Measurements from ENCODE around the gene NEU3. TPM values are rescaled to one million over a fixed set of nuclear protein-coding genes. Genes with fewer than 3 reads are reported as not detected.

Gene NEU3
- total and polyA plus RNA-seq, 2 of the 13 experiments (the other 11 are each of a cell fraction or from before 2014, with no cell fraction given) = 6.3 to 15.3 TPM

DNA sequence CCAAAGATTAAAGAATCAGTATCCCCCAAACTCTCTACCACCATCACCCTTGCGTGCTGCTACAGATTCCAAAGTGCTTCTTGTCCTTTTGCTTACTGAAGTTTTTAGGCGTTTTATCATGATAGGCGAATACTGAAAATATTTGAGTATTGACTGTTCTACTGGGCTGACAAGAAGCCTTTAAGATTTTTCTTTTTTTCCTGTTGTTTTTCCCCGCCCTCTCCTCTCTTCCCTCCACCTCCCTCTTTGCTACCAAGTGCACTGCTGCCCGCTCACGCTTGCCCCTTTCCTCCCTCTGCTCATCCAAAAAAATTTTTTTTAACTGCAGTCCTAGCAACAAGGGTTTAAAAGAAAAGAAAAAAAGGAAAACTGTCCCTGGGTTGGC lies 39.0 kb upstream of the NEU3 start:
- CTCF ChIA-PET (ENCODE audit: low intra/inter-chr PET ratio, low total read pairs) = no interaction called here
- H2AFZ ChIP-seq (ENCODE audit: low read length) = no peak overlapping the region
- FAIRE-seq (no peak), ATAC-seq (no peak), DNase-seq (ENCODE audit: low spot score) (no peak)
- BruUV-seq (replicated peaks) = no TSS peak
- no peaks in the 10 kb centered on the region for H3K9me3 ChIP-seq (ENCODE audit: low read length)
- peaks cover 11% of the 10 kb centered on the region for H4K20me1 ChIP-seq (ENCODE audit: insufficient read depth, low read length)
- H3K27me3 ChIP-seq (ENCODE audit: control insufficient read depth in 1 of 2, insufficient read depth in 2 of 2, low read length in 2 of 2) = no peaks in the 10 kb centered on the region; a peak in 1 of 5 replicates
- peak overlapping the region; percentile 81 for H3K27ac ChIP-seq (ENCODE audit: extremely low read length, insufficient read depth, low read length)
- peaks cover 68% of the 10 kb centered on the region for H3K79me2 ChIP-seq (ENCODE audit: insufficient read depth, low read length)
- peak overlapping the region; percentile 82 for H3K4me2 ChIP-seq (ENCODE audit: low read depth, low read length)
- H3K36me3 ChIP-seq (replicated peaks in 1 of 2; ENCODE audit: control insufficient read depth in 1 of 2, insufficient read depth in 2 of 2, low read length in 2 of 2) = peaks cover 2 to 7% of the 10 kb centered on the region in 2 experiments; a peak in 3 of 5 replicates
- POLR2A ChIA-PET = interaction anchor here (2.0 kb wide), 1 partner anchor 11 kb away, joined by 6 read pairs; no protein-coding TSS in a partner anchor
- 0 out of 2 replicates have a peak, but pooled peaks have one; percentile 13 for TF ChIP-seq KLF6 (CRISPR knock-in tag; IDR thresholded peaks at IDR 0.05)
- TF ChIP-seq ZNF816 (CRISPR knock-in tag; IDR thresholded peaks at IDR 0.05; ENCODE audit: borderline replicate concordance) = 0 out of 2 replicates have a peak, but pooled peaks have one; percentile 52
- TF ChIP-seq ZNF670 (CRISPR knock-in tag; IDR thresholded peaks at IDR 0.05; ENCODE audit: borderline replicate concordance) = 0 out of 2 replicates have a peak, but pooled peaks have one; percentile 19
- no peak for TF ChIP-seq SOX6 (IDR thresholded peaks at IDR 0.05)
- TF ChIP-seq SOX6 (CRISPR knock-in tag; IDR thresholded peaks at IDR 0.05) = no peak
- H3K9ac ChIP-seq (ENCODE audit: insufficient read depth, low read depth, low read length) = peak overlapping the region; percentile 96
- in situ Hi-C loops (cut with HindIII; ENCODE audit: extremely low pct_ligation_motif_present, low pct_unique_long_range_greater_than_20kb) = no loop called here
- 2% methylated on average over 6 of the region's 6 CpGs for WGBS (ENCODE audit: low lambda C conversion rate)
- intact Hi-C loops (cut with micrococcal nuclease; ENCODE audit: unreplicated experiment) = loop anchor here (1.0 kb wide), 1 partner anchor 39 kb away; the partner anchor contains the start of gene NEU3
- peak overlapping the region; percentile 91 to 98 (median 97) for H3K4me3 ChIP-seq (replicated peaks in 1 of 3; ENCODE audit: insufficient read depth in 1 of 3, low read depth in 2 of 3, low read length in 3 of 3)
- peaks cover 49% of the 10 kb centered on the region for H3K4me1 ChIP-seq (ENCODE audit: insufficient read depth, low read length)

DNA sequence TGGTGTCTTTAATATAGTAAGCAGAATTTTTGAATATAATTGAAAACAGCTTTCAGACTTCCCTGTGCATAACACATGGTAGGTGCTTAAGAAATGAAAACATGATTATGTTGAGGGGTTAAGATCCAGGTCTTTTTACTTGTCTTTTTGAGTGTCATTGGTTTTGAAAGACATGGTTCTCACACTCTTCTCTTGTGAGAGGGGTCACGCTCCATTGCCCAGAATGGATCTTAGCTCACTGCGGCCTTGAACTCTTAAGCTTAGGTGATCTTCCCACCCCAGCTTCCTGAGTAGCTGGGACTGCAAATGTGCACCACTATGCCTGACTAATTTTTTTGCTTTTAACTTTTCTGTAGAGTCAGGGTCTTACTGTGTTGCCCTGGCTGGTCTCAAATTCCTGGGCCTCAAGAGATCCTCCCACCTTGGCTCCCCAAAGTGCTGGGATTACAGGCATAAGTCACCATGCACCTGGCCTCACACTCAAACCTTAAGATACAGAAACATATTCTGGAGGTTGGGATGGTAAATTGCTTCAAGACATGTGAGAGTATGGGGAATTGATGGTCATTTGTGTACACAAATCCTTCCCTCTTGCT lies 38.3 kb upstream of the NEU3 start:
- H3K9ac ChIP-seq (ENCODE audit: insufficient read depth, low read depth, low read length) = peak overlapping the region; percentile 96
- TF ChIP-seq SPEN (CRISPR knock-in tag; IDR thresholded peaks at IDR 0.05; ENCODE audit: low read depth) (no peak), ZNF496 (CRISPR knock-in tag; IDR thresholded peaks at IDR 0.05; ENCODE audit: insufficient replicate concordance) (no peak), PCBP2 (optimal IDR thresholded peaks at IDR 0.05; ENCODE audit: low read depth, low read length, poor library complexity, severe bottlenecking) (no peak), RORA (CRISPR knock-in tag; IDR thresholded peaks at IDR 0.05) (no peak), NR3C1 (CRISPR knock-in tag; IDR thresholded peaks at IDR 0.05) (no peak), ZNF670 (CRISPR knock-in tag; IDR thresholded peaks at IDR 0.05; ENCODE audit: borderline replicate concordance) (0 out of 2 replicates have a peak, but pooled peaks have one; percentile 30), HDAC1 (CRISPR knock-in tag; IDR thresholded peaks at IDR 0.05) (0 out of 2 replicates have a peak, but pooled peaks have one; percentile 28), CEBPB (IDR thresholded peaks at IDR 0.05; ENCODE audit: borderline replicate concordance, low read depth, low read length) (no peak), FOXK2 (IDR thresholded peaks at IDR 0.05) (no peak), ZBTB44 (CRISPR knock-in tag; IDR thresholded peaks at IDR 0.05) (no peak), ZMYM3 (CRISPR knock-in tag; IDR thresholded peaks at IDR 0.05) (0 out of 2 replicates have a peak, but pooled peaks have one; percentile 15)
- TF ChIP-seq, protein P1, sequence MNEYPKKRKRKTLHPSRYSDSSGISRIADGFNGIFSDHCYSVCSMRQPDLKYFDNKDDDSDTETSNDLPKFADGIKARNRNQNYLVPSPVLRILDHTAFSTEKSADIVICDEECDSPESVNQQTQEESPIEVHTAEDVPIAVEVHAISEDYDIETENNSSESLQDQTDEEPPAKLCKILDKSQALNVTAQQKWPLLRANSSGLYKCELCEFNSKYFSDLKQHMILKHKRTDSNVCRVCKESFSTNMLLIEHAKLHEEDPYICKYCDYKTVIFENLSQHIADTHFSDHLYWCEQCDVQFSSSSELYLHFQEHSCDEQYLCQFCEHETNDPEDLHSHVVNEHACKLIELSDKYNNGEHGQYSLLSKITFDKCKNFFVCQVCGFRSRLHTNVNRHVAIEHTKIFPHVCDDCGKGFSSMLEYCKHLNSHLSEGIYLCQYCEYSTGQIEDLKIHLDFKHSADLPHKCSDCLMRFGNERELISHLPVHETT (CRISPR knock-in tag; conservative IDR thresholded peaks at IDR 0.05) = no peak

More for the DNA sequence above, 38.3 kb upstream of the NEU3 start:
- peak overlapping the region; percentile 82 for H3K4me2 ChIP-seq (ENCODE audit: low read depth, low read length)
- H3K4me1 ChIP-seq (ENCODE audit: insufficient read depth, low read length) = peaks cover 49% of the 10 kb centered on the region
- no peak overlapping the region for H2AFZ ChIP-seq (ENCODE audit: low read length)
- peaks cover 2 to 7% of the 10 kb centered on the region in 2 experiments; a peak in 3 of 5 replicates for H3K36me3 ChIP-seq (replicated peaks in 1 of 2; ENCODE audit: control insufficient read depth in 1 of 2, insufficient read depth in 2 of 2, low read length in 2 of 2)
- H3K79me2 ChIP-seq (ENCODE audit: insufficient read depth, low read length) = peaks cover 76% of the 10 kb centered on the region
- peak overlapping the region; percentile 81 for H3K27ac ChIP-seq (ENCODE audit: extremely low read length, insufficient read depth, low read length)
- ChIA-PET CTCF (ENCODE audit: low intra/inter-chr PET ratio, low total read pairs) (no interaction called here), POLR2A (interaction anchor here (1.5 to 2.0 kb wide), 2 partner anchors 11 to 39 kb away, joined by 6 to 7 read pairs; partner anchors contain the start of gene NEU3)
- FAIRE-seq (peak; percentile 34), ATAC-seq (no peak), DNase-seq (ENCODE audit: low spot score) (peak; percentile 7)
- WGBS (ENCODE audit: low lambda C conversion rate) = 28% methylated on average over 2 of the region's 2 CpGs
- BruUV-seq (replicated peaks) = no TSS peak
- H3K27me3 ChIP-seq (ENCODE audit: control insufficient read depth in 1 of 2, insufficient read depth in 2 of 2, low read length in 2 of 2) = no peaks in the 10 kb centered on the region; a peak in 1 of 5 replicates
- H3K4me3 ChIP-seq (replicated peaks in 1 of 3; ENCODE audit: insufficient read depth in 1 of 3, low read depth in 2 of 3, low read length in 3 of 3) = peak overlapping the region; percentile 91 to 98 (median 97)
- in situ Hi-C loops (cut with HindIII; ENCODE audit: extremely low pct_ligation_motif_present, low pct_unique_long_range_greater_than_20kb) = no loop called here
- intact Hi-C loops (cut with micrococcal nuclease; ENCODE audit: unreplicated experiment) = no loop called here
- H3K9me3 ChIP-seq (ENCODE audit: low read length) = no peaks in the 10 kb centered on the region
- peaks cover 11% of the 10 kb centered on the region for H4K20me1 ChIP-seq (ENCODE audit: insufficient read depth, low read length)
